Stomach smooth muscle (tissue), 2 donors: Measurements from ENCODE around the gene GUCA2A.

Source experiments
- H3K27ac ChIP-seq: one replicate; pipeline ENCODE4 v1.7.0; 2013; ENCODE audit warnings: mild to moderate bottlenecking, low read length, inconsistent platforms
- H3K27me3 ChIP-seq, 2 donors: one replicate each; pipeline ENCODE4 v1.7.0; 2013; ENCODE audit warnings: low read length in 2 of 2; ENCODE audit not compliant: insufficient read depth in 2 of 2, control insufficient read depth in 1 of 2
- H3K36me3 ChIP-seq, 2 donors: one replicate each; pipeline ENCODE4 v1.7.0; 2013; ENCODE audit warnings: low read length in 2 of 2; ENCODE audit not compliant: control insufficient read depth in 2 of 2, insufficient read depth in 2 of 2
- H3K4me1 ChIP-seq: one replicate; pipeline ENCODE4 v1.7.0; 2013; ENCODE audit warnings: low read length; ENCODE audit not compliant: control insufficient read depth, insufficient read depth
- H3K4me3 ChIP-seq, 2 donors: one replicate each; pipeline ENCODE4 v1.7.0; 2013; ENCODE audit warnings: low read length in 2 of 2
- H3K9ac ChIP-seq, 2 donors: one replicate each; pipeline ENCODE4 v1.7.0; 2013; ENCODE audit warnings: low read length in 2 of 2, mild to moderate bottlenecking in 1 of 2
- H3K9me3 ChIP-seq, 2 donors: one replicate each; pipeline ENCODE4 v1.7.0; 2013; ENCODE audit warnings: low read length in 2 of 2; ENCODE audit not compliant: control insufficient read depth in 2 of 2
- donor health status: healthy.
- donor health status: Pancreatic carcinoma.

Gene GUCA2A

DNA sequence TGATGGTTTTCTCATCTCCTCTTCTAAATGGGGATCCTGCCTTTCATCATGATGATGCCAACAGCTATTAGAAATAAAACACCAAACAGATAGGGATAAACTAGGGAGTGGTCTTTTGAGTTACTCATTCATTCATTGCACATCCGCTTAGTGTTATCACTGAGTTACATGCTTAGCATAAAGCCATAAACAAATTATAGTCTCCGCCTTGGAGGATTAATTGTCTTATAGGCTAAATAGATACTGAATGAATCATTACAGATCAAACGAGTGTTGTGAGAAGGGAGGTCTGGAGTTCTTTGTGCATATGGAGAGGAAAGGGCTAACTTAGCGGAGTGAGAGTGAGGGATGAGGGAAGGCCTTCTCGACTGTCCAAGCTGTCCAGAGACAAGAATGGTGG lies 31.2 kb downstream of the GUCA2A start:
- Histone ChIP-seq H3K27ac (no peak overlapping the region), H3K4me3 (no peak overlapping the region), H3K9me3 (no peaks in the 10 kb centered on the region), H3K4me1 (no peaks in the 10 kb centered on the region), H3K9ac (no peak overlapping the region), H3K36me3 (no peaks in the 10 kb centered on the region), H3K27me3 (peaks cover 0 to 7% of the 10 kb centered on the region in 2 donors)

DNA sequence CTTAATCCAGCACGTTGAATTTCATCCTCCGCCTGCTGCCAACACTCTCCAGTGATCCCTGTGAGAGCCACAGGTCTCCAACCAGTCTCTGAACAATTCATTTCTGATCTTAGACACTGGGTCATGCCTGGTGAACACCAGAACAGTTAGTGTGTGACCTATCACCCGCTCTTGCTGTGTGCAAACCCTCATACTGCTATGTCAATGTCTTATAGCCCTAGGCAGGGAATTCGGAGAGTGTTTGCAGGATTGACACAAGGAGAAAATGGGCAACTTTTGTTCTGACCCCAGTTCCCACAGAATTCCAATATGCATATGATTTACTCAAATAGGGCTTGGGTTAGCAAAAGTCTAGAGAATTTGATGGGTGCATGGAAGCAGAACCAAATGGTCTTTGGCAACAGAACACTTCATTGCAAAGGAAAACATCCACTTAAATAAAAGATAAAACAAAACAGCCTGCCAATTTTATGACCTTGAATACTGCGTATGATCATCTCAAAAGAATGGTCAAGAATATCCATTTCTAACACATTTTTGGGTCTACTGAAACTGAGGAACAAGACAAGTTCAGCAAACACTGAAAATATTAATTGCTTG lies 34.4 kb downstream of the GUCA2A start:
- Histone ChIP-seq H3K4me3 (no peak overlapping the region), H3K27me3 (peaks cover 0 to 7% of the 10 kb centered on the region in 2 donors), H3K9me3 (peaks cover 0 to 3% of the 10 kb centered on the region in 2 donors), H3K4me1 (no peaks in the 10 kb centered on the region), H3K36me3 (no peaks in the 10 kb centered on the region), H3K9ac (no peak overlapping the region), H3K27ac (no peak overlapping the region)

DNA sequence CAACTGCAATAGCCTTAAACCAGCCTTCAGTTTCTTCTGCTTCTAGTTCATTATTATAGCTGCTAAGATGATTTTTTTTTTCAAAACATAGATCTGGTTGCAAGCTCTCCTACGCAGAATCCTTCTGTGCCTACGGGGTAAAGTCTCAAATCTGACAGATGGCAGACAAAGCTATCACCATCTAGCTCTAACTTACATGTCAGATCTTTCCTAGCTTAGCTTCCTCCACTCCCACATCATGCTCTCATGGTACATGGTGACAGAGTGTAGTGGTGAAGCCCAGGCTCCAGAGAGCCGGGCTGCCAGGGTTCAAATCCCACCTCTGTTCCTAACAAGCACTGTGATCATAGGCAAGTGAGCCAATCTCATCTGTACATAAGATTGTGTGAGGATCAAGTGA lies 35.6 kb downstream of the GUCA2A start:
- H3K36me3 ChIP-seq, result no peaks in the 10 kb centered on the region
- H3K4me1 ChIP-seq, result no peaks in the 10 kb centered on the region
- H3K9me3 ChIP-seq, result peaks cover 0 to 3% of the 10 kb centered on the region in 2 donors
- H3K27ac ChIP-seq, result no peak overlapping the region
- H3K9ac ChIP-seq, result no peak overlapping the region
- H3K27me3 ChIP-seq, result peaks cover 0 to 5% of the 10 kb centered on the region in 2 donors
- H3K4me3 ChIP-seq, result no peak overlapping the region

DNA sequence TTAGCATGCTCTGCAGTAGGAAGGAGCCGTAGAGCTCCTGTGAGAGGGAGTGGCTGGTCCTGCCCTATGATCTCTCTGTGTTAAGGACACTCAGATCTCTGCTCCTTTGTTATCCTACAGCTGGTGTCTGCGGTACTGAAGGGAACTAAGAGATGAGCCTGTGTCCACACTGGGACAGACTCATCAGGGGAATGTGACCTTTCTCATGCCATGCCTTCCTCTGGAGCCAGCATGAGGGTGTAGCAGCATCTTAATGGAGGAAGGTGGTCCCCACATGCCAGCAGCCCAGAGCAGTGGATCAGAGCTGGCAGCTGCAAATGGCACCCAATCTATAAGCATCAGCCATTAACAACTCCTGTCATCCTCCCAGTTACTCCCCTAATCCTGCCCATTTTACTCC lies 36.0 kb downstream of the GUCA2A start:
- no peak overlapping the region for H3K4me3 ChIP-seq
- H3K27me3 ChIP-seq, result peaks cover 0 to 5% of the 10 kb centered on the region in 2 donors

DNA sequence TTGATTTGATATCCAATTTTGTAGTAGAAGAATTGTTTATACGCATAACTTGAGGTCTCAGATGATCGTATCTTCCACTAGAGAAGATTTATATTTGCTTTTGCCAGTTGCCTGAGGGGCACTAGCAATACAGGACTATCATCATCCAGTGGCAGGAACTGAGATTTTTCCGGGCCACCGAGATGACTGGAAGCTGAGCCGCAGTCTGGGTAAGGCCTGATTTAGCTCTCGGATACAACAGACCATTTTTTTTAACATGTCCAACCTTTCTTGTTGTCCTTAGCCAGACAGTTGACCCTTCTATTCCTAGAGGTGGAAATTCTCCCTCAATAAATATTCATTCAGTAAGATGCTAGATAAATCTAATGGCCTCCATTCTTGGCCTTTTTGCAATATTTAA lies 36.8 kb downstream of the GUCA2A start:
- no peaks in the 10 kb centered on the region for H3K36me3 ChIP-seq
- H3K4me1 ChIP-seq, result no peaks in the 10 kb centered on the region
- H3K9me3 ChIP-seq, result peaks cover 0 to 3% of the 10 kb centered on the region in 2 donors
- H3K4me3 ChIP-seq, result no peak overlapping the region
- H3K9ac ChIP-seq, result no peak overlapping the region
- H3K27me3 ChIP-seq, result peaks cover 0 to 5% of the 10 kb centered on the region in 2 donors
- no peak overlapping the region for H3K27ac ChIP-seq

More for the DNA sequence above, 36.0 kb downstream of the GUCA2A start:
- Histone ChIP-seq H3K27ac (no peak overlapping the region), H3K4me1 (no peaks in the 10 kb centered on the region), H3K36me3 (no peaks in the 10 kb centered on the region), H3K9ac (no peak overlapping the region), H3K9me3 (peaks cover 0 to 3% of the 10 kb centered on the region in 2 donors)

DNA sequence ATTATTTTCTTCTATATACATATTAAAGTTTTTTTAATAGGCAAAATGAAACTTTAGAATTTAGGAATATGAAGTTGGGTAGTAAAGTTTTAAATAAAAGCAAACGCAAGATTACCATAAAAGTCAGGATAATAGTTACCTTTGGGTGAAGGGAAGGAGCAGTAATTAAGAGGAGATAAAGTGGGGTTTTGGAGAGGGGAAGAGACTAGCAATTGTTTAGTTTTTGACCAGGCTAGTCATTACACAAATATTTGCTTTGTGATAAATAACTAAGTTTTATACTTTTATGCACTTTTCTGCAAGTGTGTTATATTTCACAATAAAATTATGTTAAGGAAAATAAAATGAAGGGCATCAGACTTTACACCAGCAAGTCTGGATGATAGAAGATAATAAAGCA lies 39.0 kb downstream of the GUCA2A start:
- Histone ChIP-seq H3K4me3 (no peak overlapping the region), H3K9me3 (peaks cover 3% of the 10 kb centered on the region in 2 donors), H3K36me3 (no peaks in the 10 kb centered on the region), H3K27me3 (peaks cover 0 to 5% of the 10 kb centered on the region in 2 donors), H3K27ac (no peak overlapping the region), H3K4me1 (no peaks in the 10 kb centered on the region), H3K9ac (no peak overlapping the region)

DNA sequence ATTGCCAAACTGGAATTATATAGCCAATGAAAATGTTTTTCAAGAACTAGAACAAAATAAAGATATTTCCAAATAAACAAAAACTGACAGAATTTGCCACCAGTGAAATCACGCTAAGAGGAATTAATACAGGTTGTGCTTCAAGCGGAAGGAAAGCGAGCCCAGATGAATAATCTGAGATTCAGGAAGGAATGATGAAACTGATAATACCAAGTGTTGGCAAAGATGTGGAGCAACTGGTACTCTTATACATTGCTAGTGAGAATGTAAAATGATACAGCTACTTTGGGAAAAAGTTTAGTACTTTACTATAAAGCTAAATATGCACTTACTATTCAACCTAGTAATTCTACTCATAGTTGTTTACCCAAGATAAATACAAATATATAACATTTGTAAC lies 42.1 kb downstream of the GUCA2A start:
- Histone ChIP-seq H3K4me3 (no peak overlapping the region), H3K27me3 (peaks cover 0 to 5% of the 10 kb centered on the region in 2 donors), H3K27ac (no peak overlapping the region), H3K4me1 (no peaks in the 10 kb centered on the region), H3K36me3 (no peaks in the 10 kb centered on the region), H3K9ac (no peak overlapping the region), H3K9me3 (peaks cover 3% of the 10 kb centered on the region in 2 donors)

DNA sequence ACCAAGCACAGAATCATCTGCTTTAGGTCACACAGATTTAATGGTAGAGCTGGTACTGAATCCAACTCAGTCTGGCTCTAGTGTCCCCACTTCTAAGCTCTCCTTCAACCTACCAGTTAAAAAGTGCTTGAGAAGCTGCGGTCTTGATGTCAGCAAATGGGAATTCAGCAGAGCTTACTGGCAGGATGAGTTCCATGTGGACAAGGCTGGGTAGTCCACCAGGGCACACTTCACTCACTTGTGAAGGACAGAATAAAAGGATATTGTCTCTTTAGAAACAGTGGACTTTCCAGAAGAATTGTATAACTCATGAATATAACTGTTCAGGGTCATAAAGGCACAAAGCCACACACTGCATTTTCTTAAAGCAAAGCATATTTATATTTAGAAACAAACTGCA lies 46.4 kb downstream of the GUCA2A start:
- no peaks in the 10 kb centered on the region for H3K4me1 ChIP-seq
- no peak overlapping the region for H3K27ac ChIP-seq
- H3K36me3 ChIP-seq, result no peaks in the 10 kb centered on the region
- no peaks in the 10 kb centered on the region for H3K27me3 ChIP-seq
- no peak overlapping the region for H3K9ac ChIP-seq
- H3K9me3 ChIP-seq, result peaks cover 0 to 3% of the 10 kb centered on the region in 2 donors
- H3K4me3 ChIP-seq, result no peak overlapping the region

DNA sequence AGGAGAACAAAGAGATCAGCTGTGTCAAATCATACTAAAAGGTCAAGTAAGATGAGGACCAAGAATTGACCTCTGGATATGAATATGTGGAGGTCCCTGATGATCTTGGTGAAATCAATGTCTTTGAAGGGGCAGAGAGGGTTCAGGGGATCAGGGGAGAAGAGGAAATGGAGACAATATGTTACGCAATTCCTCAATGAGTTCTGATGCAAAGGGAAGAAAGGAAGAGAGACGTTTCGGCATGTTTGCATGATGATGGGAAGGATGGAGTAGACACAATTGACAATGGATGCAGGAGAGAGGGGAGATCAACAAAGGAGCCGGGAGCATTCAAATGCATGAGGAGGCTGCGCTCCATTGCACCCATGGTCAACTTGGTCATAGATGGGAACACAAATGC lies 47.3 kb downstream of the GUCA2A start:
- Histone ChIP-seq H3K27ac (no peak overlapping the region), H3K27me3 (no peaks in the 10 kb centered on the region), H3K9me3 (no peaks in the 10 kb centered on the region), H3K4me3 (no peak overlapping the region), H3K9ac (no peak overlapping the region), H3K36me3 (no peaks in the 10 kb centered on the region), H3K4me1 (no peaks in the 10 kb centered on the region)

DNA sequence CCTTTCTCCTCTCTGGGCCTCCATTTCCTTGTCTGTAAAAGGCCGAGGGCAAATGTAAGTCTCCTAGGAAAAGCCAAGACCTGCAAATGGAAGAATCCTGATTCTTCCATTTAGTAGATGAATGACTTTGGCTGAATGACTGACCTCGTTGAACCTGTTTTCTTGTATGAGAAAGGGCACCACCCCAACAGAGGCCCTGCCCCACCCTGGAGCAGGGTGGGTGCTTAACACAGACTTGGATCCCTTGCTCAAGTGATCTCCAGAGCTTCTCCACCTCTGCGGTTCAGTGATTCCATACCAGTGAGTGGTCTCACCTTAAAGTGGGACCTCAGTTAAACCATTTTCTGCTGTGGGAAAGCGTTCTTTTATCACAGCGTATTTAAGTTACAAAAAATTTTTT lies 50.3 kb downstream of the GUCA2A start:
- Histone ChIP-seq H3K9me3 (no peaks in the 10 kb centered on the region), H3K27ac (no peak overlapping the region), H3K4me1 (no peaks in the 10 kb centered on the region)

More for the DNA sequence above, 50.3 kb downstream of the GUCA2A start:
- no peaks in the 10 kb centered on the region for H3K27me3 ChIP-seq
- no peak overlapping the region for H3K9ac ChIP-seq
- no peak overlapping the region for H3K4me3 ChIP-seq
- no peaks in the 10 kb centered on the region for H3K36me3 ChIP-seq
